K562 (cell line): ENCODE data around the gene LYVE1. TPM values are rescaled to one million over a fixed set of nuclear protein-coding genes. Genes with fewer than 3 reads are reported as not detected.

ENCODE experiments used
- ATAC-seq: fragments of 200-7000 bp; cut with Tn5 transposase; 3 replicates; pipeline ENCODE4 v1.9.1; 2020; ENCODE audit warnings: moderate library complexity
- BruUV-seq: library from RNA; stranded (reverse); fragments of 400-500 nt; replicated peaks from 2 replicates; lab custom pipeline; 2021; lab: Mats Ljungman, UMichigan
- CTCF ChIA-PET: fragments of 300-600 bp; formaldehyde crosslinking; extraction: SDS; loops from one replicate; lab custom pipeline; 2021; ENCODE audit warnings: low intra/inter-chr PET ratio; lab: Yijun Ruan, JAX
- POLR2A ChIA-PET: fragments of 300-600, 350-650 bp; sonication (Branson Sonifier 250); formaldehyde crosslinking; extraction: SDS; loops from one replicate; lab custom pipeline; 2021; ENCODE audit warnings: antibody characterized with exemption, inconsistent platforms; lab: Yijun Ruan, JAX
- DNase-seq, 4 experiments: peaks; one replicate each; pipeline versions ENCODE4 v3.0.0 to v3.0.0-alpha.2; 2011 to 2018; ENCODE audit warnings: low spot score in 3 of 4, mixed read lengths in 3 of 4; ENCODE audit errors: extremely low read depth in 1 of 4
- FAIRE-seq: peaks from 2 replicates; lab custom pipeline; 2011; peaks lifted over from hg19 to GRCh38; lab: Jason Lieb, UNC
- H2AFZ ChIP-seq: 2 replicates; pipeline ENCODE4 v1.6.0; 2011; ENCODE audit warnings: low read depth, low read length, control low read depth, inconsistent platforms
- H3K27ac ChIP-seq: fragments of 200-600 bp; 3 replicates; pipeline ENCODE4 v1.8.0; 2011; ENCODE audit warnings: low read depth, mild to moderate bottlenecking, control low read depth, inconsistent platforms, low read length, moderate library complexity, mixed read lengths; ENCODE audit errors: extremely low read depth
- H3K27me3 ChIP-seq, 2 experiments: fragments of 300-600 bp in 1 of 2; 2 replicates in 1 of 2; 3 replicates in 1 of 2; pipeline versions ENCODE4 v1.6.0 to v1.8.0; 2011; ENCODE audit warnings: inconsistent platforms in 2 of 2, low read length in 2 of 2, mild to moderate bottlenecking in 1 of 2, mixed read lengths in 1 of 2, moderate library complexity in 1 of 2; ENCODE audit not compliant: control insufficient read depth in 2 of 2, insufficient read depth in 2 of 2
- H3K36me3 ChIP-seq: fragments of 300-600 bp; 3 replicates; pipeline ENCODE4 v1.8.0; 2011; ENCODE audit warnings: mild to moderate bottlenecking, low read length, inconsistent platforms; ENCODE audit not compliant: control insufficient read depth, insufficient read depth
- H3K4me1 ChIP-seq, 2 experiments: fragments of 200-600 bp in 1 of 2; replicated peaks in 1 of 2; 2 replicates in 1 of 2; 3 replicates in 1 of 2; pipeline versions ENCODE4 v1.5.1 to v1.8.0; 2011; ENCODE audit warnings: inconsistent platforms in 2 of 2, low read length in 2 of 2, mild to moderate bottlenecking in 1 of 2, mixed read lengths in 1 of 2, moderate library complexity in 1 of 2; ENCODE audit not compliant: control insufficient read depth in 2 of 2, insufficient read depth in 2 of 2
- H3K4me2 ChIP-seq: 2 replicates; pipeline ENCODE4 v1.6.1; 2011; ENCODE audit warnings: low read length, control low read depth, inconsistent platforms, mixed read lengths; ENCODE audit not compliant: insufficient read depth
- H3K4me3 ChIP-seq: fragments of 200-600 bp; sonication (generic), shearing (Covaris generic); 2 replicates; pipeline ENCODE4 v1.5.1; 2016; ENCODE audit warnings: control low read depth, inconsistent platforms
- H3K79me2 ChIP-seq: fragments of 200-600 bp; 3 replicates; pipeline ENCODE4 v1.8.0; 2011; ENCODE audit warnings: low read length, inconsistent platforms; ENCODE audit not compliant: control insufficient read depth, insufficient read depth
- H3K9ac ChIP-seq, 2 experiments: 2 replicates each; pipeline versions ENCODE4 v1.6.0 to v1.6.1; 2011; ENCODE audit warnings: low read depth in 2 of 2, low read length in 2 of 2, control low read depth in 1 of 2, inconsistent platforms in 1 of 2, mild to moderate bottlenecking in 1 of 2, mixed read lengths in 1 of 2; ENCODE audit not compliant: insufficient read depth in 1 of 2
- H3K9me1 ChIP-seq: one replicate; pipeline ENCODE4 v1.6.0; 2011; ENCODE audit warnings: inconsistent platforms, mild to moderate bottlenecking, low read length, moderate library complexity; ENCODE audit not compliant: control insufficient read depth, insufficient read depth
- H3K9me3 ChIP-seq: replicated peaks from 2 replicates; pipeline ENCODE4 v1.5.1; 2011; ENCODE audit warnings: low read depth, low read length, inconsistent platforms; ENCODE audit not compliant: control insufficient read depth, insufficient read depth
- H4K20me1 ChIP-seq: replicated peaks from 2 replicates; pipeline ENCODE4 v1.6.1; 2011; ENCODE audit warnings: low read length, inconsistent platforms, mixed read lengths; ENCODE audit not compliant: control insufficient read depth, insufficient read depth
- BCOR ChIP-seq: fragments of 450-650 bp; IDR thresholded peaks from 2 replicates; pipeline ENCODE4 v1.6.1; 2016
- CBX2 ChIP-seq: fragments of 200-600 bp; sonication (generic); IDR thresholded peaks from one replicate; pipeline ENCODE4 v1.6.1; 2012; ENCODE audit warnings: mild to moderate bottlenecking, low read length, inconsistent platforms; ENCODE audit not compliant: insufficient read depth, poor library complexity, severe bottlenecking
- FIP1L1 ChIP-seq: fragments of 200-400 bp; formaldehyde crosslinking; IDR thresholded peaks from 2 replicates; pipeline ENCODE4 v1.6.1; 2018; ENCODE audit warnings: mild to moderate bottlenecking, low read depth, low read length; ENCODE audit not compliant: poor library complexity, severe bottlenecking
- HLTF ChIP-seq: fragments of 450-650 bp; IDR thresholded peaks from 2 replicates; pipeline ENCODE4 v1.6.1; 2016
- ILF3 ChIP-seq: fragments of 450-650 bp; IDR thresholded peaks from 2 replicates; pipeline ENCODE4 v1.6.1; 2018; ENCODE audit warnings: antibody characterized with exemption, mild to moderate bottlenecking, moderate library complexity, borderline replicate concordance
- LCOR ChIP-seq: sonication (generic); formaldehyde crosslinking; IDR thresholded peaks from 2 replicates; pipeline ENCODE4 v1.8.0; 2022; ENCODE audit warnings: mild to moderate bottlenecking, missing genetic modification reagents
- MCM5 ChIP-seq: fragments of 450-650 bp; IDR thresholded peaks from 2 replicates; pipeline ENCODE4 v1.6.1; 2016; ENCODE audit warnings: low read depth
- PHB ChIP-seq: fragments of 250-450 bp; sonication (Bioruptor Pico); IDR thresholded peaks from 2 replicates; pipeline ENCODE4 v1.5.0; 2021
- SOX6 ChIP-seq: fragments of 450-650 bp; IDR thresholded peaks from 2 replicates; pipeline ENCODE4 v1.6.1; 2014; ENCODE audit warnings: mild to moderate bottlenecking
- SRSF9 ChIP-seq: fragments of 200-400 bp; formaldehyde crosslinking; IDR thresholded peaks from 2 replicates; pipeline ENCODE4 v1.6.1; 2017; ENCODE audit warnings: low read depth, low read length, borderline replicate concordance
- ZNF165 ChIP-seq: fragments of 250-450 bp; sonication (Bioruptor Pico); IDR thresholded peaks from 2 replicates; pipeline ENCODE4 v1.4.0; 2020; ENCODE audit warnings: borderline replicate concordance
- ZNF785 ChIP-seq: fragments of 250-450 bp; sonication (Bioruptor Pico); IDR thresholded peaks from 2 replicates; pipeline ENCODE4 v1.4.0; 2020; ENCODE audit warnings: mild to moderate bottlenecking
- WGBS: fragments of 100-300 bp; shearing (Covaris generic); methylation state at CpG from one replicate; pipeline ENCODE4 v1.1.6; 2016; ENCODE audit warnings: low coverage, mixed read lengths; ENCODE audit not compliant: insufficient coverage; ENCODE audit errors: missing lambda C conversion rate; 5-methylcytosine and 5-hydroxymethylcytosine counted together
- in situ Hi-C: fragments of 300-500 bp; cut with MboI; formaldehyde crosslinking; loops from 4 replicates; pipeline ENCODE4 v1.15.0; 2018; ENCODE audit warnings: inconsistent platforms, mixed read lengths
- intact Hi-C: fragments of 100-400 bp; cut with micrococcal nuclease; formaldehyde crosslinking; loops from 2 replicates; pipeline ENCODE4 v1.14.2; 2022
- polyA plus RNA-seq, 8 experiments: library from polyadenylated mRNA; depleted of rRNA in 4 of 8; stranded (reverse) in 5 of 8; unstranded in 3 of 8; fragments of >200 nt; fragmentation: Nextera tagmentation in 2 of 8; fragmentation: Illumina TruSeq in 1 of 8; extraction: Ambion mirVana in 2 of 8; extraction: Trizol in 1 of 8; gene quantifications; 2 replicates each; pipeline versions ENCODE4 v1.2.1 to v1.2.3, GENCODE V29; 2011 to 2014; ENCODE audit warnings: inconsistent platforms in 1 of 8, missing spikeins in 1 of 8
- total RNA-seq, 7 experiments: library from RNA; depleted of rRNA in 6 of 7; stranded (reverse); fragments of >200 nt in 6 of 7; fragmentation: Illumina TruSeq in 2 of 7; extraction: Trizol in 2 of 7; gene quantifications; 2 replicates each; pipeline versions ENCODE4 v1.2.1 to v1.2.3, GENCODE V29; 2011 to 2021; ENCODE audit warnings: low replicate concordance in 1 of 7
- TF ChIP-seq, protein P1 (sequence below): fragments of 150-350 bp; conservative IDR thresholded peaks from 2 replicates; pipeline ENCODE4 v1.6.1; 2014; ENCODE audit warnings: low read length
- TF ChIP-seq, protein P2 (sequence below): sonication (generic); formaldehyde crosslinking; IDR thresholded peaks from 2 replicates; pipeline ENCODE4 v1.8.0; 2022; ENCODE audit warnings: mild to moderate bottlenecking, low read depth, missing genetic modification reagents
- TF ChIP-seq, protein P3 (sequence below): sonication (generic); formaldehyde crosslinking; IDR thresholded peaks from 2 replicates; pipeline ENCODE4 v1.8.1; 2023; ENCODE audit warnings: mild to moderate bottlenecking, missing genetic modification reagents

The LYVE1 gene
- total and polyA plus RNA-seq, 9 of the 15 experiments (the other 6 are each of a cell fraction or from before 2014, with no cell fraction given) = 0.06 to 1.1 (median 0.14) TPM; not detected in 1

DNA sequence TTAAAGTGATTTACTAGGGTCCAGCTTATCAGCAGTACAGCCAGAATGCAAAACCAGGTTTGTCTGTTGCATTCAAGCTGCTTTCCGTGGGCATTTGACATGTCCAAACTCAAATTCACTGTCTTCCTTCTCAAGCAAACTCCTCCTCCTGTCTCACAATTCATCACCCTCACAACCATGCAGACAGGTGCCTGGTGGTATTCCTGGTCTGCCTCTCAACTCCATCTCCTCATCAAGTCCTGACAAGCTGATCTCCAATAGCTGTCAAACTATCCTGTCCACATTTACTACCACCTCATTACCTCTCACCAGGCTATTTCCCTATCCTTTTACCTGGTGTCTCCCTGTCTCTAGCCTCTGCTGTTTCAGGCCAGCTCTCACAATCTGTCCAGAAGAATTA lies 49.1 kb upstream of the LYVE1 start:
- Histone ChIP-seq H3K9me1 (no peaks in the 10 kb centered on the region), H3K27ac (no peak overlapping the region), H2AFZ (no peak overlapping the region), H3K9ac (no peak overlapping the region), H3K27me3 (no peaks in the 10 kb centered on the region), H3K9me3 (no peaks in the 10 kb centered on the region), H3K4me2 (no peak overlapping the region), H4K20me1 (no peaks in the 10 kb centered on the region), H3K4me3 (no peak overlapping the region), H3K36me3 (no peaks in the 10 kb centered on the region), H3K79me2 (no peaks in the 10 kb centered on the region)
- 0% methylated on average over 1 of the region's 1 CpG for WGBS
- DNase-seq = no peak
- BruUV-seq = no TSS peak
- ChIA-PET POLR2A (interaction anchor here (0.6 to 1.1 kb wide), 3 partner anchors 13 to 23 kb away, joined by 3 to 4 read pairs (median 4); no protein-coding TSS in a partner anchor), CTCF (interaction anchor here (0.7 kb wide), 1 partner anchor 30 kb away, joined by 3 read pairs; no protein-coding TSS in a partner anchor)
- FAIRE-seq = no peak
- intact Hi-C loops (no loop called here), in situ Hi-C loops (no loop called here)
- ATAC-seq = no peak
- TF ChIP-seq SRSF9 (no peak), HLTF (no peak), SOX6 (no peak), ZNF785 (CRISPR knock-in tag) (no peak), BCOR (no peak), FIP1L1 (no peak), LCOR (CRISPR knock-in tag) (no peak), CBX2 (no peak), MCM5 (no peak), PHB (no peak), ZNF165 (CRISPR knock-in tag) (no peak), ILF3 (no peak)
- TF ChIP-seq, protein P1, sequence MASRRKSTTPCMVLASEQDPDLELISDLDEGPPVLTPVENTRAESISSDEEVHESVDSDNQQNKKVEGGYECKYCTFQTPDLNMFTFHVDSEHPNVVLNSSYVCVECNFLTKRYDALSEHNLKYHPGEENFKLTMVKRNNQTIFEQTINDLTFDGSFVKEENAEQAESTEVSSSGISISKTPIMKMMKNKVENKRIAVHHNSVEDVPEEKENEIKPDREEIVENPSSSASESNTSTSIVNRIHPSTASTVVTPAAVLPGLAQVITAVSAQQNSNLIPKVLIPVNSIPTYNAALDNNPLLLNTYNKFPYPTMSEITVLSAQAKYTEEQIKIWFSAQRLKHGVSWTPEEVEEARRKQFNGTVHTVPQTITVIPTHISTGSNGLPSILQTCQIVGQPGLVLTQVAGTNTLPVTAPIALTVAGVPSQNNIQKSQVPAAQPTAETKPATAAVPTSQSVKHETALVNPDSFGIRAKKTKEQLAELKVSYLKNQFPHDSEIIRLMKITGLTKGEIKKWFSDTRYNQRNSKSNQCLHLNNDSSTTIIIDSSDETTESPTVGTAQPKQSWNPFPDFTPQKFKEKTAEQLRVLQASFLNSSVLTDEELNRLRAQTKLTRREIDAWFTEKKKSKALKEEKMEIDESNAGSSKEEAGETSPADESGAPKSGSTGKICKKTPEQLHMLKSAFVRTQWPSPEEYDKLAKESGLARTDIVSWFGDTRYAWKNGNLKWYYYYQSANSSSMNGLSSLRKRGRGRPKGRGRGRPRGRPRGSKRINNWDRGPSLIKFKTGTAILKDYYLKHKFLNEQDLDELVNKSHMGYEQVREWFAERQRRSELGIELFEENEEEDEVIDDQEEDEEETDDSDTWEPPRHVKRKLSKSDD = no peak
- TF ChIP-seq, protein P2, sequence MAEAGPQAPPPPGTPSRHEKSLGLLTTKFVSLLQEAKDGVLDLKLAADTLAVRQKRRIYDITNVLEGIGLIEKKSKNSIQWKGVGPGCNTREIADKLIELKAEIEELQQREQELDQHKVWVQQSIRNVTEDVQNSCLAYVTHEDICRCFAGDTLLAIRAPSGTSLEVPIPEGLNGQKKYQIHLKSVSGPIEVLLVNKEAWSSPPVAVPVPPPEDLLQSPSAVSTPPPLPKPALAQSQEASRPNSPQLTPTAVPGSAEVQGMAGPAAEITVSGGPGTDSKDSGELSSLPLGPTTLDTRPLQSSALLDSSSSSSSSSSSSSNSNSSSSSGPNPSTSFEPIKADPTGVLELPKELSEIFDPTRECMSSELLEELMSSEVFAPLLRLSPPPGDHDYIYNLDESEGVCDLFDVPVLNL = no peak
- TF ChIP-seq, protein P3, sequence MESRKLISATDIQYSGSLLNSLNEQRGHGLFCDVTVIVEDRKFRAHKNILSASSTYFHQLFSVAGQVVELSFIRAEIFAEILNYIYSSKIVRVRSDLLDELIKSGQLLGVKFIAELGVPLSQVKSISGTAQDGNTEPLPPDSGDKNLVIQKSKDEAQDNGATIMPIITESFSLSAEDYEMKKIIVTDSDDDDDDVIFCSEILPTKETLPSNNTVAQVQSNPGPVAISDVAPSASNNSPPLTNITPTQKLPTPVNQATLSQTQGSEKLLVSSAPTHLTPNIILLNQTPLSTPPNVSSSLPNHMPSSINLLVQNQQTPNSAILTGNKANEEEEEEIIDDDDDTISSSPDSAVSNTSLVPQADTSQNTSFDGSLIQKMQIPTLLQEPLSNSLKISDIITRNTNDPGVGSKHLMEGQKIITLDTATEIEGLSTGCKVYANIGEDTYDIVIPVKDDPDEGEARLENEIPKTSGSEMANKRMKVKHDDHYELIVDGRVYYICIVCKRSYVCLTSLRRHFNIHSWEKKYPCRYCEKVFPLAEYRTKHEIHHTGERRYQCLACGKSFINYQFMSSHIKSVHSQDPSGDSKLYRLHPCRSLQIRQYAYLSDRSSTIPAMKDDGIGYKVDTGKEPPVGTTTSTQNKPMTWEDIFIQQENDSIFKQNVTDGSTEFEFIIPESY (CRISPR knock-in tag) = no peak
- TF ChIP-seq, all 486 proteins: peak for 0
- 0 out of 5 replicates have a peak, but pooled peaks cover 0 to 2% of the 10 kb centered on the region in 2 experiments for H3K4me1 ChIP-seq
